Prostate gland (tissue), 2 donors: ENCODE results near the gene FGD5.

ENCODE experiments used
- POLR2A ChIP-seq: fragments of 450-650 bp; IDR thresholded peaks from one replicate; pipeline ENCODE4 v1.6.1; 2016; ENCODE audit warnings: antibody characterized with exemption, mild to moderate bottlenecking
- POLR2AphosphoS5 ChIP-seq: sonication (generic); formaldehyde crosslinking; IDR thresholded peaks from one replicate; pipeline ENCODE4 v1.6.1; 2017; ENCODE audit warnings: antibody characterized with exemption
- TF ChIP-seq, protein P1 (sequence below), 4 experiments: fragments of 200-600 bp in 2 of 4; fragments of 450-650 bp in 2 of 4; sonication (generic) in 2 of 4; IDR thresholded peaks; 1 replicate in 3 of 4; 2 replicates in 1 of 4; pipeline ENCODE4 v1.5.1; 2016 to 2019; ENCODE audit warnings: antibody characterized with exemption in 4 of 4, mild to moderate bottlenecking in 2 of 4, moderate library complexity in 2 of 4

- TF ChIP-seq POLR2AphosphoS5 (no peak), POLR2A (no peak)
- TF ChIP-seq, protein P1, sequence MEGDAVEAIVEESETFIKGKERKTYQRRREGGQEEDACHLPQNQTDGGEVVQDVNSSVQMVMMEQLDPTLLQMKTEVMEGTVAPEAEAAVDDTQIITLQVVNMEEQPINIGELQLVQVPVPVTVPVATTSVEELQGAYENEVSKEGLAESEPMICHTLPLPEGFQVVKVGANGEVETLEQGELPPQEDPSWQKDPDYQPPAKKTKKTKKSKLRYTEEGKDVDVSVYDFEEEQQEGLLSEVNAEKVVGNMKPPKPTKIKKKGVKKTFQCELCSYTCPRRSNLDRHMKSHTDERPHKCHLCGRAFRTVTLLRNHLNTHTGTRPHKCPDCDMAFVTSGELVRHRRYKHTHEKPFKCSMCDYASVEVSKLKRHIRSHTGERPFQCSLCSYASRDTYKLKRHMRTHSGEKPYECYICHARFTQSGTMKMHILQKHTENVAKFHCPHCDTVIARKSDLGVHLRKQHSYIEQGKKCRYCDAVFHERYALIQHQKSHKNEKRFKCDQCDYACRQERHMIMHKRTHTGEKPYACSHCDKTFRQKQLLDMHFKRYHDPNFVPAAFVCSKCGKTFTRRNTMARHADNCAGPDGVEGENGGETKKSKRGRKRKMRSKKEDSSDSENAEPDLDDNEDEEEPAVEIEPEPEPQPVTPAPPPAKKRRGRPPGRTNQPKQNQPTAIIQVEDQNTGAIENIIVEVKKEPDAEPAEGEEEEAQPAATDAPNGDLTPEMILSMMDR (IDR thresholded peaks at IDR 0.05) = no peak
These were observed 120.2 kb downstream of the FGD5 start for GRCh38 chr3:14938954-14939353.
